ENCODE results near the gene SIGLEC14. TPM values are rescaled to one million over a fixed set of nuclear protein-coding genes. Genes with fewer than 3 reads are reported as not detected.

The SIGLEC14 gene
- total and polyA plus RNA-seq, 2 experiments from 2014 or later: not detected

GRCh38 chr19:51695088-51695487 lies 48.5 kb upstream of the SIGLEC14 start (continued):
- TF ChIP-seq, protein P1, sequence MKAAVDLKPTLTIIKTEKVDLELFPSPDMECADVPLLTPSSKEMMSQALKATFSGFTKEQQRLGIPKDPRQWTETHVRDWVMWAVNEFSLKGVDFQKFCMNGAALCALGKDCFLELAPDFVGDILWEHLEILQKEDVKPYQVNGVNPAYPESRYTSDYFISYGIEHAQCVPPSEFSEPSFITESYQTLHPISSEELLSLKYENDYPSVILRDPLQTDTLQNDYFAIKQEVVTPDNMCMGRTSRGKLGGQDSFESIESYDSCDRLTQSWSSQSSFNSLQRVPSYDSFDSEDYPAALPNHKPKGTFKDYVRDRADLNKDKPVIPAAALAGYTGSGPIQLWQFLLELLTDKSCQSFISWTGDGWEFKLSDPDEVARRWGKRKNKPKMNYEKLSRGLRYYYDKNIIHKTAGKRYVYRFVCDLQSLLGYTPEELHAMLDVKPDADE (IDR thresholded peaks at IDR 0.05): no peak
- TF ChIP-seq STAT1 (IDR thresholded peaks at IDR 0.05; ENCODE audit: unreplicated experiment): no peak

DNA sequence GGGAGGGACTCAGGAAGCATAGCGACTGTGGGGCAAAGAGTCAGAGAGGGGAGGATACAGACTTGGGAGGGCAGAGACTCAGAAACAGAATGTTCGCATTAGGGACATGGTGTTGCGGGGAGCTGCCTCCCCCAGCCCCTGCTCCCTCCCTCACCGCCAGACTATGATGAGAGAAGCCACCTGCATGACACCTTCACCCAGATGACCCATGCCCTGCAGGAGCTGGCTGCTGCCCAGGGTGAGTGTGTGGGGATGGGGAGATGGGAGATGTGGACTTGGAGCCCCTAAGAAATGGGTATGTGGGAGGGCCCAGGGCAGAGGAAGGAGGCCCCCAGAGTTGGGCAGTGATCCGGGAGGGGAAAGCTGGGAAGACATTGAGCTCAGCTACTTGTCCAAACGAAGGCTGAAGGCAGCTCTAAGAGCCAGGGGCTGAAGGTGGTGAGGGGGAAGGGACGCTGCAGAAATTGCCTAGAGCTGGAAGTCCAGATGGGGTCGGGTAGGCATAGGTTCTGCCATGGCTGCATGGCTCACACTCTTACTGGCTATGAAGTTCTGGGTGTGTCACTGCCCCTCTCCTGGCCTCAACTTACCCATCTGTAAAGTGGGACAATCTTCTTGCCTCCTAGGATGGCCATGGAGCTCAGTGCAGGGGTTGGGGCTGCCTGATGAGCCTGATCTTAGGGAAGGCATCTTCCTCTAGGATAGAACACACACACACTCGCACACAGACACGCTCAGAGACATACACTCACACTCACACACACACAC lies 47.9 kb upstream of the SIGLEC14 start:
- Histone ChIP-seq H2AFZ (no peak overlapping the region), H3K9me2 (ENCODE audit: insufficient read depth) (no peaks in the 10 kb centered on the region), H3K4me1 (ENCODE audit: insufficient read depth) (peaks cover 6% of the 10 kb centered on the region; the same call in 1 of the 2 replicates), H3K27me3 (ENCODE audit: insufficient read depth) (no peaks in the 10 kb centered on the region), H3K36me3 (ENCODE audit: insufficient read depth) (no peaks in the 10 kb centered on the region), H3K79me2 (replicated peaks; ENCODE audit: insufficient read depth) (peaks cover 16% of the 10 kb centered on the region; the same call in 1 of the 2 replicates), H4K20me1 (replicated peaks; ENCODE audit: insufficient read depth) (no peaks in the 10 kb centered on the region; the same call in 1 of the 2 replicates), H3F3A (replicated peaks; ENCODE audit: low read depth) (no peaks in the 10 kb centered on the region), H3K27ac (ENCODE audit: low read depth) (no peak overlapping the region), H3K4me2 (no peak overlapping the region), H3K4me3 (no peak overlapping the region)
- DNase-seq (ENCODE audit: low spot score): no peak
- Mint-ChIP-seq H3K9me3 (no peaks in the 10 kb centered on the region; the same call in none of the 3 replicates), H3K36me3 (ENCODE audit: low read depth) (peaks cover 33% of the 10 kb centered on the region; the same call in 2 of the 3 replicates), H3K27me3 (ENCODE audit: insufficient read depth, low read depth, poor library complexity) (peaks cover 12% of the 10 kb centered on the region), H3K4me3 (no peak overlapping the region; the same call in 2 of the 3 replicates), H3K4me1 (peaks cover 25% of the 10 kb centered on the region), H3K27ac (no peak overlapping the region)
- no peak for ATAC-seq
- TF ChIP-seq, protein P2, sequence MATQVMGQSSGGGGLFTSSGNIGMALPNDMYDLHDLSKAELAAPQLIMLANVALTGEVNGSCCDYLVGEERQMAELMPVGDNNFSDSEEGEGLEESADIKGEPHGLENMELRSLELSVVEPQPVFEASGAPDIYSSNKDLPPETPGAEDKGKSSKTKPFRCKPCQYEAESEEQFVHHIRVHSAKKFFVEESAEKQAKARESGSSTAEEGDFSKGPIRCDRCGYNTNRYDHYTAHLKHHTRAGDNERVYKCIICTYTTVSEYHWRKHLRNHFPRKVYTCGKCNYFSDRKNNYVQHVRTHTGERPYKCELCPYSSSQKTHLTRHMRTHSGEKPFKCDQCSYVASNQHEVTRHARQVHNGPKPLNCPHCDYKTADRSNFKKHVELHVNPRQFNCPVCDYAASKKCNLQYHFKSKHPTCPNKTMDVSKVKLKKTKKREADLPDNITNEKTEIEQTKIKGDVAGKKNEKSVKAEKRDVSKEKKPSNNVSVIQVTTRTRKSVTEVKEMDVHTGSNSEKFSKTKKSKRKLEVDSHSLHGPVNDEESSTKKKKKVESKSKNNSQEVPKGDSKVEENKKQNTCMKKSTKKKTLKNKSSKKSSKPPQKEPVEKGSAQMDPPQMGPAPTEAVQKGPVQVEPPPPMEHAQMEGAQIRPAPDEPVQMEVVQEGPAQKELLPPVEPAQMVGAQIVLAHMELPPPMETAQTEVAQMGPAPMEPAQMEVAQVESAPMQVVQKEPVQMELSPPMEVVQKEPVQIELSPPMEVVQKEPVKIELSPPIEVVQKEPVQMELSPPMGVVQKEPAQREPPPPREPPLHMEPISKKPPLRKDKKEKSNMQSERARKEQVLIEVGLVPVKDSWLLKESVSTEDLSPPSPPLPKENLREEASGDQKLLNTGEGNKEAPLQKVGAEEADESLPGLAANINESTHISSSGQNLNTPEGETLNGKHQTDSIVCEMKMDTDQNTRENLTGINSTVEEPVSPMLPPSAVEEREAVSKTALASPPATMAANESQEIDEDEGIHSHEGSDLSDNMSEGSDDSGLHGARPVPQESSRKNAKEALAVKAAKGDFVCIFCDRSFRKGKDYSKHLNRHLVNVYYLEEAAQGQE (IDR thresholded peaks at IDR 0.05; ENCODE audit: unreplicated experiment): no peak
- TF ChIP-seq STAT1 (IDR thresholded peaks at IDR 0.05; ENCODE audit: unreplicated experiment): no peak
- TF ChIP-seq, protein P3, sequence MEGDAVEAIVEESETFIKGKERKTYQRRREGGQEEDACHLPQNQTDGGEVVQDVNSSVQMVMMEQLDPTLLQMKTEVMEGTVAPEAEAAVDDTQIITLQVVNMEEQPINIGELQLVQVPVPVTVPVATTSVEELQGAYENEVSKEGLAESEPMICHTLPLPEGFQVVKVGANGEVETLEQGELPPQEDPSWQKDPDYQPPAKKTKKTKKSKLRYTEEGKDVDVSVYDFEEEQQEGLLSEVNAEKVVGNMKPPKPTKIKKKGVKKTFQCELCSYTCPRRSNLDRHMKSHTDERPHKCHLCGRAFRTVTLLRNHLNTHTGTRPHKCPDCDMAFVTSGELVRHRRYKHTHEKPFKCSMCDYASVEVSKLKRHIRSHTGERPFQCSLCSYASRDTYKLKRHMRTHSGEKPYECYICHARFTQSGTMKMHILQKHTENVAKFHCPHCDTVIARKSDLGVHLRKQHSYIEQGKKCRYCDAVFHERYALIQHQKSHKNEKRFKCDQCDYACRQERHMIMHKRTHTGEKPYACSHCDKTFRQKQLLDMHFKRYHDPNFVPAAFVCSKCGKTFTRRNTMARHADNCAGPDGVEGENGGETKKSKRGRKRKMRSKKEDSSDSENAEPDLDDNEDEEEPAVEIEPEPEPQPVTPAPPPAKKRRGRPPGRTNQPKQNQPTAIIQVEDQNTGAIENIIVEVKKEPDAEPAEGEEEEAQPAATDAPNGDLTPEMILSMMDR (conservative IDR thresholded peaks at IDR 0.05; ENCODE audit: low read depth in 2 of 2): no peak
- no peak for TF ChIP-seq EZH2 (IDR thresholded peaks at IDR 0.05; ENCODE audit: low read depth, unreplicated experiment)
- no peak for TF ChIP-seq JUNB (IDR thresholded peaks at IDR 0.05; ENCODE audit: unreplicated experiment)
- TF ChIP-seq NANOG (IDR thresholded peaks at IDR 0.05; ENCODE audit: borderline replicate concordance): no peak
- TF ChIP-seq, protein P1 (IDR thresholded peaks at IDR 0.05): no peak
- no peak for TF ChIP-seq ZNF114 (CRISPR knock-in tag; IDR thresholded peaks at IDR 0.05)
- no peak for TF ChIP-seq POLR2AphosphoS5 (IDR thresholded peaks at IDR 0.05; ENCODE audit: low read depth)
- no peak for TF ChIP-seq ZNF331 (CRISPR knock-in tag; IDR thresholded peaks at IDR 0.05; ENCODE audit: low read depth)

All from GM23338 (cell line).